NCI-H1092 treated with DMSO at 0.1 percent for 48 hours (cell line): ENCODE measurements around the gene APOO.

Experiments used
- DNase-seq: peaks from one replicate; lab custom pipeline; 2025; lab: John Stamatoyannopoulos, UW

APOO gene

DNA sequence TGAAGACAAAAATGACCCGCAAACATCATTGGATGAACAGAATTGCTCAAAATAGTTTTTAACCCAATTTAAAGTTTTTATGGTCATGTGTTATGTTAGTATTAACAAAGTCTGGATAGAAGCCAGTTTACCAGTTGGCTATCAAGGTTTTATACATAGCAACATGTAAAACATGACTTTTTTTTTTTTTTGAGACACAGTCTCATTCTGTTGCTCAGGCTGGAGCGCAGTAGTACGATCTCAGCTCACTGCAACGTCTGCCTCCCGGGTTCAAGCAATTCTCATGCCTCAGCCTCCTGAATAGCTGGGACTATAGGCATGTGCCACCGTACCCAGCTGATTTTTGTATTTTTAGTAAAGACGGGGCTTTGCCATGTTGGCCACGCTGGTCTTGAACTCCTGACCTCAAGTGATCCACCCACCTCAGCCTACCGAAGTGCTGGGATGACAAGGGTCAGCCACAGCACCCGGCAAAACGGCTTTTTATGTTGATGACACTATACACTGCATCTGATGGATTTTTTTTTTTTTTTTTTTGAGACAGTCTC, 121.4 kb downstream of the APOO start:
- DNase-seq, result no peak

DNA sequence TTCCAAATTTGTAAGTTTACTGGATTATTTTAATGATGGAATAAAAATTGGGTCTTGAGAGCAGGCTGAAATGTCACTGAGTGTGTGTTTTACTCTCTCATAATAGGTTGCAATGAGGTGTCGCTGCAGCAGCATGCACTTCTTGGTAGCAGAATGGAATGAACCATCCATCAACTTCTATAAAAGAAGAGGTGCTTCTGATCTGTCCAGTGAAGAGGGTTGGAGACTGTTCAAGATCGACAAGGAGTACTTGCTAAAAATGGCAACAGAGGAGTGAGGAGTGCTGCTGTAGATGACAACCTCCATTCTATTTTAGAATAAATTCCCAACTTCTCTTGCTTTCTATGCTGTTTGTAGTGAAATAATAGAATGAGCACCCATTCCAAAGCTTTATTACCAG, 122.2 kb downstream of the APOO start:
- no peak for DNase-seq

DNA sequence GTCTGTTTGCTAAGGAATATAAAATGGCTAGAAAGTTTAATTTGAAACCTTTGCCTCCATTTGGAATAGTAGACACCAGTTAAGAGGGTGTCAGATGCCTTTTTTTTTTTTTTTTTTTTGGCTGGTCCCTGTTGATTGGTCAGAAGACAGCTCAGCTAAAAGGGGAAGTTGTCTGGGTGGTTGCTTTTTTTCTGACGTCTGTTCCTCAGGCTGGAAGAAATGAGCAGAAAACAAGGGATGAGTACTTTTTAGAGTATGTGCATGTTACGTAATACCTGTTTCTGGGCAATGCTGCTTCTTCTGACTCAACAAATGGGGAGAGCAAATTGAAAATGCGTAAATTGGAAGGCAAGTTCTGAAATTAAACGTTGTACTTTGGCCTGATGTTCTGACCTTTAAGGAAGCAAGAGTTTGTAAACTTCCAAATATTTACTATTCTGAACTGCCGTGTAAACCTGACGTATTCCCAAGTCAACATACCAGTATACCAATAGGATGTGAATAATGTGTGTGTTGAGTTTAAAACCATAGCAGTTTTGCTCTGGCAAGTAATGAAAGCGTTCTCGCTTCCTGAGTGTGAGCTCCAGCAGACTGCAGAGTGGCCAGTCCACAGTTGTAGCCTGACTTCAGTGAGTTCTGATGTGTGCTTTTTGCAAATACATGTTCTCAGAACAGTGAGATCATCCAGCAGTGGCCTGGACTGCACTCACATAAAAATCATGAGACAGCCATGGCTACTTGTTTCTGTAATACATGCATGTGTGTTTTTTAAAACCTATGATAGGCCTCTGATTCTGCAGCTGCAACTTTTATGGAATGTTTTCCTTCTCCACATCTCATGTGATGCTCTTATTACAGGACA, 123.0 kb downstream of the APOO start:
- no peak for DNase-seq

DNA sequence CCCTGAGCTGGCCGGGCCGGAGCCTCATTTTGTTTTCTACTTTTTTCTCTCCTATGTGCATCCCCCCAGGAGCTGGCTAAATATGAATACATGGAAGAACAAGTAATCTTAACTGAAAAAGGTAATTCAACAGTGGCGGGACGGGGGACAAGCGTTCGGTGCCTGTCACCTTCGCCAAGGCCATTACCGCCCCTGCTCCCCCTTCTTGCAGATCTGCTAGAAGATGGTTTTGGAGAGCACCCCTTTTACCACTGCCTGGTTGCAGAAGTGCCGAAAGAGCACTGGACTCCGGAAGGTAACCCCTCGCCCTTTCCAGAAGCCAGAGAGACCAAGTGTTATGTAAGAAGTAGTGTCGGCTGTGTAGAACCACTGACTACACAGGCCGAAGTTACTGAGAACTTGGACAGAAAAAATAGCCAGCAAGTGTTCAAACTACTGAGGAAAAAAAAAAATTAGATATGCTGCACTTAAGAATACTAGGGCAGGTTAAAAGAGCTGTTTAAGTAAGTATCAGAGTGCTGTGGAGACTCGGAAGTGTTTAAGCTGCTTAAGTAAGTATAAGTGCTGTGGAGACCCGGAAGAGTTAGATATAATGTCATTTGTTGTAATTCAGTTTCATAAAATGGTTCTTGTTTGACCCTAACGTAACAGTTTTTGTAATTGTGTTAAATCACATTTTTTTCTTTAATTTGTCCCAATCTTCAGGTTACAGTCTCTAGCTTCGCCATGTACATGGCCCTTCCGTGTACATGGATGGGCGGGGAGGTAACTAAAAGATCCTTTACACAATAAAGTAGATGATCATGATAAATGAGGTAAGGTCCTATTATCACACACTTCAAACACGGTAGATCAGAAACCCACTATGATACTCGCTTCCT, 123.9 kb downstream of the APOO start:
- no peak for DNase-seq
